WTC11 (cell line): Measurements from ENCODE around the gene CLMN. TPM values are rescaled to one million over a fixed set of nuclear protein-coding genes. Genes with fewer than 3 reads are reported as not detected.

Experiments used
- ATAC-seq: fragments of 200-7000 bp; cut with Tn5 transposase; 2 replicates; pipeline ENCODE4 v1.10.0; 2021; ENCODE audit warnings: mild to moderate bottlenecking, moderate library complexity
- CTCF ChIA-PET: fragments of 300-600 bp; sonication (Branson Sonifier 250); formaldehyde crosslinking; loops from one replicate; lab custom pipeline; 2021; ENCODE audit warnings: antibody characterized with exemption; lab: Charles Lee
- POLR2A ChIA-PET: fragments of 350-600 bp; sonication (Branson Sonifier 250); formaldehyde crosslinking; loops from one replicate; lab custom pipeline; 2021; ENCODE audit warnings: antibody characterized with exemption; lab: Charles Lee
- DNase-seq: peaks from one replicate; pipeline ENCODE4 v3.0.0; 2021; ENCODE audit warnings: low spot score
- H3K27ac Mint-ChIP-seq: 2 replicates; pipeline ENCODE4 v1.8.0; 2021; ENCODE audit warnings: mixed read lengths
- H3K27me3 Mint-ChIP-seq: 2 replicates; pipeline ENCODE4 v1.8.0; 2021; ENCODE audit warnings: low read depth, mild to moderate bottlenecking, moderate library complexity, mixed read lengths
- H3K36me3 Mint-ChIP-seq: 2 replicates; pipeline ENCODE4 v1.8.0; 2021; ENCODE audit warnings: mixed read lengths
- H3K4me1 Mint-ChIP-seq: 2 replicates; pipeline ENCODE4 v1.8.0; 2022; ENCODE audit warnings: mixed read lengths
- H3K4me3 Mint-ChIP-seq: 2 replicates; pipeline ENCODE4 v1.8.0; 2021; ENCODE audit warnings: mild to moderate bottlenecking, moderate library complexity, mixed read lengths
- H3K9me3 Mint-ChIP-seq: 2 replicates; pipeline ENCODE4 v1.8.0; 2021; ENCODE audit warnings: mixed read lengths
- AR ChIP-seq: fragments of 250-450 bp; sonication (Bioruptor Pico); IDR thresholded peaks from 2 replicates; pipeline ENCODE4 v1.9.0; 2021; ENCODE audit warnings: mild to moderate bottlenecking
- ATF6 ChIP-seq: sonication (generic); formaldehyde crosslinking; IDR thresholded peaks from 2 replicates; pipeline ENCODE4 v1.8.1; 2023; ENCODE audit warnings: mild to moderate bottlenecking, missing genetic modification reagents
- CREM ChIP-seq: sonication (generic); formaldehyde crosslinking; IDR thresholded peaks from 2 replicates; pipeline ENCODE4 v1.8.1; 2022; ENCODE audit warnings: mild to moderate bottlenecking, missing genetic modification reagents, moderate library complexity
- E2F5 ChIP-seq: sonication (generic); formaldehyde crosslinking; IDR thresholded peaks from 2 replicates; pipeline ENCODE4 v1.8.1; 2022; ENCODE audit warnings: mild to moderate bottlenecking, moderate library complexity, missing genetic modification reagents
- FOXK1 ChIP-seq: sonication (generic); formaldehyde crosslinking; IDR thresholded peaks from 2 replicates; pipeline ENCODE4 v1.8.0; 2022; ENCODE audit warnings: mild to moderate bottlenecking, moderate library complexity, missing genetic modification reagents
- GRHL2 ChIP-seq: fragments of 250-450 bp; sonication (Bioruptor Pico); IDR thresholded peaks from 2 replicates; pipeline ENCODE4 v1.8.0; 2022; ENCODE audit warnings: mild to moderate bottlenecking, moderate library complexity; ENCODE audit not compliant: insufficient replicate concordance, severe bottlenecking
- GTF2I ChIP-seq: fragments of 250-450 bp; sonication (Bioruptor Pico); conservative IDR thresholded peaks from 2 replicates; pipeline ENCODE4 v1.4.0; 2021; ENCODE audit warnings: mild to moderate bottlenecking
- HMGA2 ChIP-seq: fragments of 250-450 bp; sonication (Bioruptor Pico); IDR thresholded peaks from 2 replicates; pipeline ENCODE4 v1.4.0; 2021; ENCODE audit warnings: mild to moderate bottlenecking, moderate library complexity
- HMGXB4 ChIP-seq: sonication (generic); formaldehyde crosslinking; IDR thresholded peaks from 2 replicates; pipeline ENCODE4 v1.8.1; 2023; ENCODE audit warnings: mild to moderate bottlenecking, moderate library complexity, missing genetic modification reagents
- IRF1 ChIP-seq: sonication (generic); formaldehyde crosslinking; IDR thresholded peaks from 2 replicates; pipeline ENCODE4 v1.8.0; 2023; ENCODE audit warnings: missing genetic modification reagents
- IRF2 ChIP-seq: sonication (generic); formaldehyde crosslinking; IDR thresholded peaks from 2 replicates; pipeline ENCODE4 v1.8.0; 2022; ENCODE audit warnings: low read depth, missing genetic modification reagents, borderline replicate concordance
- MYBL2 ChIP-seq: sonication (generic); formaldehyde crosslinking; IDR thresholded peaks from 2 replicates; pipeline ENCODE4 v1.8.1; 2023; ENCODE audit warnings: mild to moderate bottlenecking, moderate library complexity, missing genetic modification reagents
- ZBTB21 ChIP-seq: sonication (generic); formaldehyde crosslinking; IDR thresholded peaks from 2 replicates; pipeline ENCODE4 v1.8.1; 2023; ENCODE audit warnings: mild to moderate bottlenecking, missing genetic modification reagents, borderline replicate concordance
- ZMAT4 ChIP-seq: fragments of 250-450 bp; sonication (Bioruptor Pico); IDR thresholded peaks from 2 replicates; pipeline ENCODE4 v1.9.0; 2021; ENCODE audit warnings: mild to moderate bottlenecking
- ZNF263 ChIP-seq: sonication (generic); formaldehyde crosslinking; IDR thresholded peaks from 2 replicates; pipeline ENCODE4 v1.8.1; 2022; ENCODE audit warnings: low read depth, mild to moderate bottlenecking, moderate library complexity, missing genetic modification reagents
- ZNF317 ChIP-seq: sonication (generic); formaldehyde crosslinking; IDR thresholded peaks from 2 replicates; pipeline ENCODE4 v1.8.1; 2023; ENCODE audit warnings: low read depth, mild to moderate bottlenecking, moderate library complexity, missing genetic modification reagents, borderline replicate concordance
- ZNF425 ChIP-seq: fragments of 250-450 bp; sonication (Bioruptor Pico); conservative IDR thresholded peaks from 2 replicates; pipeline ENCODE4 v1.9.0; 2021; ENCODE audit warnings: mild to moderate bottlenecking
- total RNA-seq: library from RNA; stranded (reverse); gene quantifications from 3 replicates; pipeline ENCODE4 v1.2.3, GENCODE V29; 2021
- TF ChIP-seq, protein P1 (sequence below): sonication (generic); formaldehyde crosslinking; IDR thresholded peaks from 2 replicates; pipeline ENCODE4 v1.8.0; 2023; ENCODE audit warnings: mild to moderate bottlenecking, missing genetic modification reagents

Gene CLMN
- total RNA-seq, 1 experiment from 2014 or later = 12.2 TPM

GRCh38 chr14:95288672-95289322 is 30.9 kb downstream of the CLMN start:
- Mint-ChIP-seq H3K36me3 (peaks cover 3% of the 10 kb centered on the region; the same call in 1 of the 2 replicates), H3K27ac (no peak overlapping the region), H3K27me3 (no peaks in the 10 kb centered on the region), H3K9me3 (peaks cover 18% of the 10 kb centered on the region), H3K4me1 (peaks cover 35% of the 10 kb centered on the region), H3K4me3 (no peak overlapping the region)
- TF ChIP-seq AR (no peak), ZNF317 (CRISPR knock-in tag) (no peak), E2F5 (CRISPR knock-in tag) (no peak), GTF2I (CRISPR knock-in tag) (no peak), ZNF425 (CRISPR knock-in tag) (no peak), CREM (CRISPR knock-in tag) (no peak), ZBTB21 (CRISPR knock-in tag) (no peak), ATF6 (CRISPR knock-in tag) (no peak), IRF2 (CRISPR knock-in tag) (no peak), MYBL2 (no peak), FOXK1 (CRISPR knock-in tag) (no peak), IRF1 (no peak), ZMAT4 (CRISPR knock-in tag) (no peak), HMGXB4 (CRISPR knock-in tag) (no peak), ZNF263 (CRISPR knock-in tag) (no peak), HMGA2 (CRISPR knock-in tag) (no peak), GRHL2 (no peak)
- TF ChIP-seq, protein P1, sequence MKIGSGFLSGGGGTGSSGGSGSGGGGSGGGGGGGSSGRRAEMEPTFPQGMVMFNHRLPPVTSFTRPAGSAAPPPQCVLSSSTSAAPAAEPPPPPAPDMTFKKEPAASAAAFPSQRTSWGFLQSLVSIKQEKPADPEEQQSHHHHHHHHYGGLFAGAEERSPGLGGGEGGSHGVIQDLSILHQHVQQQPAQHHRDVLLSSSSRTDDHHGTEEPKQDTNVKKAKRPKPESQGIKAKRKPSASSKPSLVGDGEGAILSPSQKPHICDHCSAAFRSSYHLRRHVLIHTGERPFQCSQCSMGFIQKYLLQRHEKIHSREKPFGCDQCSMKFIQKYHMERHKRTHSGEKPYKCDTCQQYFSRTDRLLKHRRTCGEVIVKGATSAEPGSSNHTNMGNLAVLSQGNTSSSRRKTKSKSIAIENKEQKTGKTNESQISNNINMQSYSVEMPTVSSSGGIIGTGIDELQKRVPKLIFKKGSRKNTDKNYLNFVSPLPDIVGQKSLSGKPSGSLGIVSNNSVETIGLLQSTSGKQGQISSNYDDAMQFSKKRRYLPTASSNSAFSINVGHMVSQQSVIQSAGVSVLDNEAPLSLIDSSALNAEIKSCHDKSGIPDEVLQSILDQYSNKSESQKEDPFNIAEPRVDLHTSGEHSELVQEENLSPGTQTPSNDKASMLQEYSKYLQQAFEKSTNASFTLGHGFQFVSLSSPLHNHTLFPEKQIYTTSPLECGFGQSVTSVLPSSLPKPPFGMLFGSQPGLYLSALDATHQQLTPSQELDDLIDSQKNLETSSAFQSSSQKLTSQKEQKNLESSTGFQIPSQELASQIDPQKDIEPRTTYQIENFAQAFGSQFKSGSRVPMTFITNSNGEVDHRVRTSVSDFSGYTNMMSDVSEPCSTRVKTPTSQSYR (CRISPR knock-in tag) = no peak
- ChIA-PET POLR2A (no interaction called here), CTCF (interaction anchor here (1.4 kb wide), 1 partner anchor 73 kb away, joined by 3 read pairs; no protein-coding TSS in a partner anchor)
- ATAC-seq (no peak), DNase-seq (no peak)
